GM18517 (cell line): ENCODE data around the gene GP1BA.

Experiments used
- ATAC-seq: cut with Tn5 transposase; IDR thresholded peaks from one replicate; pipeline ENCODE4 v1.9.1; 2021; ENCODE audit warnings: mild to moderate bottlenecking, moderate library complexity; ENCODE audit not compliant: unreplicated experiment

GP1BA gene

DNA sequence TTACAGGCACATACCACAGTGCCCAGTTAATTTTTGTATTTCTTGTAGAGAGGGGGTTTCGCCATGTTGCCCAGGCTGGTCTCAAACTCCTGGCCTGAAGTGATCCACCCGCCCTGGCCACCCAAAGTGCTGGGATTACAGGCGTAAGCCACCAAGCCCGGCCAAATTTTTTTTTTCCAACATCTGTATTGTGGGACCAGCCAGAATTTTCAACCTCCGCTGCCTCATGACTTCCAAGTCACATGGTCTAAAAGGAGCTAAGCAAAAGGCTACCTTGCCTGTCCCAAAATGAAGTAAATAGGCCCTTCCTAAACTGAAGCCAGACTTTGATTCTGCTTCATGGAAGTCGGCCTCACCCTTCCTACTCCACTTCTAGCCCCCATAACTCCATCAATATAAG is 39.7 kb downstream of the GP1BA start:
- no peak for ATAC-seq

DNA sequence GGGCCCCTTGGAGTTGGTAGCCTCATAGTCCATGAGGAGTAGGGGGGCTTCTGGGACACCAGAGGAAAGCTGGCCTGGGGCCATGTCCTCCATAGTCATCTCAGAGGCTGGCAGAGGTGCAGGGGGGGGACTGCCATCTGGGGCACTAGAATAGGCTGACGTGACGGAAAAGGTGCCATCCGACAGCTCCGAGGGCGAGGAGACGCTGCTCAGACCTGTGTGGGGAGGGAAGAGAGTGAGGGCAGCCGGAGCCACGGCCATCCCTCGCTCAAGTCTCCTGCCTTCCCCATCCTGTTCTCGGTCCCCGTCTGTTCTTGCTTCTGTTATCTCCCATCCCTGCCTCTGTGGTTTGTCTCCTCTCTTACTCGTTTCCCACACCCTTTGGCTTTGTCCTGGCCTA is 40.2 kb downstream of the GP1BA start:
- ATAC-seq: no peak

DNA sequence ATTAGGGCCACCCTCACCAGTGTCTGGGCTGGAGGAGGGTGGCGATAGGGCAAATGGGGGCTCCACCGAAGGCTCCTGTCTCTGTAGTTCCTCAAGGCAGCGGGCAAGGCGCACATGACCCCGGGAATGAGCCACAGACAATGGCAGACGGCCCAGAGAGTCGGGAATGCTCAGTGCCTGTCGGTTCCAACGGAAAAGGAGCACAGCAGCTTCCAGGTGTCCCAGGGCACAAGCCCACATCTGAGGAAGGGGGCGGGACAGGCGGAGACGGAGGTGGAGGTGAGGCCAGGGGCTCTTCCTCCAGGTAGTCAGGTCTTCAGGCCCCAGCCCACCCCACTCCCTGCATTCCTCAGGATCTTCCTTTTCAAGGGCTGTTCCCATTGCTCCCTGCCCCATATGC is 40.7 kb downstream of the GP1BA start:
- ATAC-seq: no peak

DNA sequence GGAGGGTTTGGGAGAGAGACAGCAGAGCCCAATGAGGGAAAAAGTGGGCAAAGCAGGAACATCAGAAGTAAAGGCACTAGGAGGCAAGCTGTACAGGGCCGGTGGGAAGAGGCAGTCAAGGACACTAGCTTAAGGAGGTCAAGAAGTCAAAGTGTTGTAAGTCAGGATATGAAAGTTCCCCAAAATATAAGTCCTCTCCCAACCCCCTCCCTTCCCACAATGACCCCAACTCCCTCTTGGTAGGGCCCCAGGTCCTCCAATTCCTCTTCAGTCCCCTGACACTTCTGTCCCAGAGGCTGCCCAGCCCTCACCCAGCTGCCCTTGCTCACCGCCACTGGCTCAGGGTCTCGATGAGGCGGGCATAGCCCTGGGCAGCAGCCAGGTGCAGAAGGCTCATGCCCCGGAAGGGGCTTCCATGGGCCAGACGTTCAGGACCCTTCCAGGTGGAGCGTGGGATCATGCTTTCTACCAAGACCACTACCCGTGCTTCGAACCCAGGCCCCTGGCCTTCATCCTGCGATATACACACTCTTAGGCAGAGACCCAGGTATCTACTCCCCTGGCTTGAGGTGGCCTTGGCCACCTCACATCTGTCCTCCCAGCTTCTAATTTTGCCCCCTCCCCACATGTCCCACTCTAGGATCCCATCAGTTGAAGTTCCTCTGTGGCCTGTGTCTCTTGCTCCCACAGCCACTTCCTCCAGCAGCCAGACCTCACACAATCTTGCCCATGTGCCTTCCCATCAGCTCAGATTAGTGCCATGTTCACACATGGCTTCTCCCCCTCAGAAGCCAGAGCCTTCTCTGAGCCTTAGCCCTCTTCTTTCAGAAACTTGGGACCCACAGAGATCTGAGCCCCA is 41.4 kb downstream of the GP1BA start:
- ATAC-seq: no peak

DNA sequence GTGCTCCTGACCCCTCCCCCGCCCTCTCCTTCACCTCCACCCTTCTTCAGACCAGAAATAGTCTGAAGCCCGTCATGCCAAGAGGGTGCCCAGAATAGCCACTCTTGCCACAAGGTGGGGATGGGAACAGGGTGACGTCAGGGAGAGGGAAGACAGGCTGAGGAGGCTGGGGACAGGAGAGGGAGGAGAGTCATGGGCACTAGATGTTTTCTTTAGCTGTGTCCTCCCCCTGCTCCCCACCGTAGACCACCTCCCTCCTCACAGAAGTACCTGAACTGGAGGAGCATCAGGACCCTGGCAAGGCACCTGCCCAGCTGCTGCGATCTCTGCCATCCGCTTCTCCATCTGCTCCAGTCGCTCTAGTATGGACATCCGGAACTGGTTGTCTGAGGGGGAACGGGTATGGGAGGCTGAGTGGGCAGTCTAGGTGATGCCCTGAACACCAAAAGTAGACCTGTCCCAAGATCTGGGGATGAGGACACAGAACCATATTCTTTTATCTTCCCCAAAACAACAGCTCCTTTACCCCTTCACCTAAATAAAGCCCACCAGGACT is 42.1 kb downstream of the GP1BA start:
- ATAC-seq: no peak

DNA sequence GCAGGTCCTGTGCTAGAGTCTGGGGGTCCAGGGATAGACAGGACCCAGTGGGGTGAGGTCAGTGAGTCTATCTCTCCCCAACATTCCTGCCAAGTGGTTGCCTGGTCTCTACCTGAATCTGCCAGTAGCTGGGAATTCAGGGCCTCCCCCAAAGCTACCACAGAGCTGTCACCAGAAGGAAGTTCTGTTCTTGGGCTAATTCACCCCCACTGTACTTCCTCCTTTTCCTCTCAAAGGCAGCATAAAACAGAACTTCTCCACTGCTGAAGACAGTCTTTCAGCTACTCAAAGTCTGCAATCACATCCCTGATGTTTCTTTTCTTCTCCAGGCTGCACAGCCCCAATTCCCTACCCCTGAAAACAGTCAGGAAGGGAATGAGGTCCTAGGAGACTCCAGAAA is 46.6 kb downstream of the GP1BA start:
- no peak for ATAC-seq

DNA sequence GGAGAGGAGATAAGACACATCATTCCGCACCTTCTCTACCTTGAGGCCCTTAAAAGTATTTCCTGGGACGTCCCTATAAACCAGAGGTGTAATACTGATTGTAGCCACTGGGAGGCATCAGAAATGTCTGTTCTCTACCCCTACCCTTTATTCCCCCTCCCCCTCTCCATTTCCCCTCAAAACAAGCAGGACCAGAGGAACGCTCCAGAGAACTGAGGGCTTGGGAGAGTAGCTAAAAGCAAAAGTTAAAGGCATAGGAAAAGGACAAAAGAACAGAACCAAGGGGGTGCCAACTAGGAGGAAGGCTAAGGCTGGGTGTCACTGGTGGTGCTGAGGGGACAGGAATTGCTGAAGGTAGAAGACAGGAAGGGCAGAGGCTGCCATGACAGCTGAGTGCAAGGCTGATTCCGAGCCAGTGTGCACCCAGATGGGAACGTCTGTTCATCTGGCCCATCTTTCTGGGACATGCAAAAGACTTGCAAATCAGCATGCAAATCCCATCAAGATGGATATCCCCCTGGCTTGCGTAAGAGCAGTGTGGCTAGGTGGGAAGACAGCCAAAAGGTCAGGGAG is 48.7 kb downstream of the GP1BA start:
- no peak for ATAC-seq

DNA sequence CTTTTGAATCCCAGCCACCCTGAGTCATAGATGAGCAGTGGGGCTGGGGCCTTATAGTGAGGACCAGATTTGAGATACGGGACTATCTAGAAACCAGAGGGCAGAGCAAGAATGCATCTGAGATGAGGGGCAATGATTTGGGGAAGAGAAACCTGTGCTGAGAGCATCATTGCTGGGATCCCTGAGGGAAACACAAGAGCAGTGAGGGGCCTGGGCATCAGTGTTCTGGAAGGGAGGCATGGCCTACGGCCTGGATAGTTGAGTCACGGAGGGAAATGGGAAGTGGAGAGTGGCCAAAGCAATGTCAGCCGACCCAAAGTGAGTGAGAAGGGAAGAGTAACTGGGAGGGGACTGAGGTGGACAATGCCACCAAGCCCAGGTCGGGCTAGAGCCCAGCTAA is 50.2 kb downstream of the GP1BA start:
- no peak for ATAC-seq
